A673 (cell line): Measurements from ENCODE around the gene BPTF. TPM values are rescaled to one million over a fixed set of nuclear protein-coding genes. Genes with fewer than 3 reads are reported as not detected.

Experiments
- BruUV-seq: library from RNA; stranded (reverse); fragments of 400-500 nt; replicated peaks from 2 replicates; lab custom pipeline; 2021; lab: Mats Ljungman, UMichigan
- CTCF ChIA-PET: fragments of 300-600 bp; sonication (Branson Sonifier 250); formaldehyde crosslinking; loops from one replicate; lab custom pipeline; 2022; ENCODE audit warnings: antibody characterized with exemption; lab: Charles Lee
- POLR2A ChIA-PET: fragments of 300-600 bp; sonication (Branson Sonifier 250); formaldehyde crosslinking; loops from one replicate; lab custom pipeline; 2022; ENCODE audit warnings: antibody characterized with exemption; ENCODE audit not compliant: low non-redundant PET; lab: Charles Lee
- DNase-seq: peaks from one replicate; pipeline ENCODE4 v3.0.0-alpha.2; 2015; ENCODE audit warnings: low spot score
- H3K27ac ChIP-seq: fragments of 200-600 bp; sonication (generic); 2 replicates; pipeline ENCODE4 v1.5.1; 2016; ENCODE audit warnings: mixed run types, low read depth, mild to moderate bottlenecking, mixed read lengths, antibody characterized with exemption, low read length; ENCODE audit not compliant: poor library complexity, severe bottlenecking
- H3K27me3 ChIP-seq: fragments of 200-600 bp; sonication (generic); replicated peaks from 2 replicates; pipeline ENCODE4 v1.6.1; 2017; ENCODE audit warnings: mixed run types, low read depth, mild to moderate bottlenecking, mixed read lengths, antibody characterized with exemption, low read length; ENCODE audit not compliant: insufficient read depth, poor library complexity
- H3K36me3 ChIP-seq: fragments of 200-600 bp; sonication (generic); 2 replicates; pipeline ENCODE4 v1.6.1; 2016; ENCODE audit warnings: mixed run types, mild to moderate bottlenecking, mixed read lengths, antibody characterized with exemption, low read length; ENCODE audit not compliant: insufficient read depth, poor library complexity, severe bottlenecking
- H3K4me1 ChIP-seq: fragments of 200-600 bp; sonication (generic); 2 replicates; pipeline ENCODE4 v1.6.1; 2017; ENCODE audit warnings: mixed run types, mild to moderate bottlenecking, mixed read lengths, antibody characterized with exemption, low read length; ENCODE audit not compliant: insufficient read depth, poor library complexity, severe bottlenecking
- H3K4me3 ChIP-seq: fragments of 200-600 bp; sonication (generic); 2 replicates; pipeline ENCODE4 v1.5.1; 2016; ENCODE audit warnings: low read depth, mixed run types, mild to moderate bottlenecking, mixed read lengths, low read length; ENCODE audit not compliant: poor library complexity, severe bottlenecking
- H3K9me3 ChIP-seq: fragments of 200-600 bp; sonication (generic); 2 replicates; pipeline ENCODE4 v1.6.1; 2016; ENCODE audit warnings: mixed run types, low read depth, mild to moderate bottlenecking, mixed read lengths, antibody characterized with exemption, low read length; ENCODE audit not compliant: poor library complexity, severe bottlenecking
- CTCF ChIP-seq: fragments of 300-800, 200-600 bp; sonication (generic); conservative IDR thresholded peaks from 2 replicates; pipeline ENCODE4 v1.5.1; 2017; ENCODE audit warnings: low read depth, mild to moderate bottlenecking, antibody characterized with exemption, low read length, moderate library complexity, mixed read lengths
- EZH2 ChIP-seq: fragments of 200-600 bp; sonication (generic); IDR thresholded peaks from 2 replicates; pipeline ENCODE4 v1.6.1; 2017; ENCODE audit warnings: borderline replicate concordance, low read depth, mild to moderate bottlenecking, mixed read lengths, antibody characterized with exemption, low read length; ENCODE audit not compliant: poor library complexity, severe bottlenecking
- intact Hi-C: fragments of 100-400 bp; cut with micrococcal nuclease; formaldehyde crosslinking; loops from one replicate; pipeline ENCODE4 v1.10.0; 2022; ENCODE audit not compliant: unreplicated experiment
- total RNA-seq: library from RNA; stranded (reverse); gene quantifications from 2 replicates; pipeline ENCODE4 v1.2.3, GENCODE V29; 2021

Gene BPTF
- total RNA-seq, 1 experiment from 2014 or later, result 108 TPM

GRCh38 chr17:67837965-67838364 is 12.7 kb downstream of the BPTF start:
- no peak for TF ChIP-seq CTCF
- TF ChIP-seq EZH2, result no peak
- no peak for DNase-seq
- no peaks in the 10 kb centered on the region for H3K9me3 ChIP-seq
- H3K36me3 ChIP-seq, result peaks cover 4% of the 10 kb centered on the region
- ChIA-PET POLR2A (no interaction called here), CTCF (no interaction called here)
- H3K4me3 ChIP-seq, result no peak overlapping the region
- no peaks in the 10 kb centered on the region for H3K4me1 ChIP-seq
- no peaks in the 10 kb centered on the region for H3K27me3 ChIP-seq
- no TSS peak for BruUV-seq
- H3K27ac ChIP-seq, result no peak overlapping the region
- intact Hi-C loops, result no loop called here

- Histone ChIP-seq H3K36me3 (no peaks in the 10 kb centered on the region), H3K4me1 (no peaks in the 10 kb centered on the region), H3K9me3 (no peaks in the 10 kb centered on the region), H3K27me3 (no peaks in the 10 kb centered on the region), H3K27ac (no peak overlapping the region), H3K4me3 (no peak overlapping the region)
- TF ChIP-seq CTCF (no peak), EZH2 (no peak)
- DNase-seq, result no peak
- no TSS peak for BruUV-seq
- ChIA-PET CTCF (no interaction called here), POLR2A (no interaction called here)
- intact Hi-C loops, result no loop called here
Observed at GRCh38 chr17:67838538-67838937, 13.2 kb downstream of the BPTF start.

GRCh38 chr17:67841992-67842391 is 16.7 kb downstream of the BPTF start:
- TF ChIP-seq CTCF (no peak), EZH2 (no peak)
- H3K27me3 ChIP-seq, result no peaks in the 10 kb centered on the region
- ChIA-PET CTCF (no interaction called here), POLR2A (no interaction called here)
- H3K4me1 ChIP-seq, result no peaks in the 10 kb centered on the region
- no peak overlapping the region for H3K27ac ChIP-seq
- no peaks in the 10 kb centered on the region for H3K9me3 ChIP-seq
- intact Hi-C loops, result no loop called here
- no peaks in the 10 kb centered on the region for H3K36me3 ChIP-seq
- no peak overlapping the region for H3K4me3 ChIP-seq
- DNase-seq, result no peak
- no TSS peak for BruUV-seq
